HEK293T (cell line): Measurements from ENCODE around the gene GABRB3.

Experiments
- ELF4 ChIP-seq: fragments of 450-650 bp; IDR thresholded peaks from 2 replicates; pipeline ENCODE4 v1.6.1; 2017; ENCODE audit warnings: antibody characterized with exemption
- FOXA1 ChIP-seq: fragments of 450-650 bp; IDR thresholded peaks from 2 replicates; pipeline ENCODE4 v1.6.1; 2016; ENCODE audit warnings: mild to moderate bottlenecking
- NFRKB ChIP-seq: fragments of 450-650 bp; IDR thresholded peaks from 2 replicates; pipeline ENCODE4 v1.6.1; 2016; ENCODE audit warnings: mild to moderate bottlenecking, moderate library complexity

- TF ChIP-seq ELF4 (no peak), NFRKB (no peak), FOXA1 (no peak)
These were observed 105.5 kb downstream of the GABRB3 start for GRCh38 chr15:26667222-26667988.
